Loucy (cell line): ENCODE results near the gene SVEP1.

Experiments
- H2AFZ ChIP-seq: fragments of 200-600 bp; sonication (generic); 2 replicates; pipeline ENCODE4 v1.6.0; 2016; ENCODE audit warnings: antibody characterized with exemption, mild to moderate bottlenecking, low read length, moderate library complexity
- H3F3A ChIP-seq: fragments of 200-600 bp; 2 replicates; pipeline ENCODE4 v1.6.0; 2016; ENCODE audit warnings: antibody characterized with exemption, low read depth, mild to moderate bottlenecking
- H3K27me3 ChIP-seq: fragments of 200-600 bp; sonication (generic); 2 replicates; pipeline ENCODE4 v1.6.1; 2014; ENCODE audit warnings: low read length, mild to moderate bottlenecking; ENCODE audit not compliant: insufficient read depth, poor library complexity, severe bottlenecking
- H3K36me3 ChIP-seq: fragments of 200-600 bp; sonication (generic); 2 replicates; pipeline ENCODE4 v1.6.1; 2016; ENCODE audit warnings: low read length; ENCODE audit not compliant: insufficient read depth
- H3K4me1 ChIP-seq: fragments of 200-600 bp; sonication (generic); 2 replicates; pipeline ENCODE4 v1.5.1; 2014; ENCODE audit warnings: low read length, mild to moderate bottlenecking; ENCODE audit not compliant: insufficient read depth, poor library complexity, severe bottlenecking
- H3K4me2 ChIP-seq: fragments of 200-600 bp; sonication (generic); 2 replicates; pipeline ENCODE4 v1.6.0; 2014; ENCODE audit warnings: antibody characterized with exemption, low read length, low read depth, mild to moderate bottlenecking; ENCODE audit not compliant: poor library complexity, severe bottlenecking
- H3K4me3 ChIP-seq: fragments of 200-600 bp; sonication (generic); 2 replicates; pipeline ENCODE4 v1.5.1; 2014; ENCODE audit warnings: low read length, mild to moderate bottlenecking, mixed read lengths; ENCODE audit not compliant: poor library complexity, severe bottlenecking
- H3K79me2 ChIP-seq: fragments of 200-600 bp; sonication (generic); 2 replicates; pipeline ENCODE4 v1.6.1; 2014; ENCODE audit warnings: low read length; ENCODE audit not compliant: insufficient read depth
- H3K9ac ChIP-seq: fragments of 200-600 bp; sonication (generic); 2 replicates; pipeline ENCODE4 v1.6.0; 2014; ENCODE audit warnings: mild to moderate bottlenecking, low read depth, low read length, moderate library complexity; ENCODE audit not compliant: poor library complexity, severe bottlenecking
- H3K9me2 ChIP-seq: fragments of 200-600 bp; sonication (generic); replicated peaks from 2 replicates; pipeline ENCODE4 v1.6.1; 2016; ENCODE audit warnings: low read depth, low read length, mixed read lengths
- H3K9me3 ChIP-seq: fragments of 200-600 bp; sonication (generic); 2 replicates; pipeline ENCODE4 v1.6.1; 2014; ENCODE audit warnings: mild to moderate bottlenecking, antibody characterized with exemption, low read length, low read depth; ENCODE audit not compliant: insufficient read depth
- H4K20me1 ChIP-seq: fragments of 200-600 bp; sonication (generic); 2 replicates; pipeline ENCODE4 v1.6.0; 2014; ENCODE audit warnings: antibody characterized with exemption, low read length, mild to moderate bottlenecking; ENCODE audit not compliant: insufficient read depth, poor library complexity, severe bottlenecking
- CTCF ChIP-seq: fragments of 200-600 bp; sonication (generic); conservative IDR thresholded peaks from 2 replicates; pipeline ENCODE4 v1.5.1; 2014; ENCODE audit warnings: mild to moderate bottlenecking, antibody characterized with exemption, low read length
- EZH2phosphoT487 ChIP-seq: fragments of 200-600 bp; IDR thresholded peaks from 2 replicates; pipeline ENCODE4 v1.6.1; 2018; ENCODE audit warnings: antibody characterized with exemption, mild to moderate bottlenecking, moderate library complexity, borderline replicate concordance

Gene SVEP1

GRCh38 chr9:110337727-110338126, 241.8 kb downstream of the SVEP1 start, which contains the start of gene TXNDC8:
Gene TXNDC8 (minus strand): TSS chr9:110337863.
- H3K36me3 ChIP-seq = no peaks in the 10 kb centered on the region
- H3K4me3 ChIP-seq = no peak within 1 kb of the TSS
- no peak within 1 kb of the TSS for H3K4me2 ChIP-seq
- H3K79me2 ChIP-seq = no peaks in the 10 kb centered on the region
- H3F3A ChIP-seq = no peaks in the 10 kb centered on the region
- no peaks in the 10 kb centered on the region for H4K20me1 ChIP-seq
- no peaks in the 10 kb centered on the region for H3K27me3 ChIP-seq
- H3K4me1 ChIP-seq = no peaks in the 10 kb centered on the region
- H3K9me3 ChIP-seq = no peaks in the 10 kb centered on the region
- no peaks in the 10 kb centered on the region for H3K9me2 ChIP-seq
- H2AFZ ChIP-seq = no peak within 1 kb of the TSS
- TF ChIP-seq CTCF = no peak
- H3K9ac ChIP-seq = no peak within 1 kb of the TSS

GRCh38 chr9:110336363-110336762, 243.2 kb downstream of the SVEP1 start:
- Histone ChIP-seq H2AFZ (no peak overlapping the region), H3K4me1 (no peaks in the 10 kb centered on the region), H3K4me3 (no peak overlapping the region), H3K4me2 (no peak overlapping the region), H4K20me1 (no peaks in the 10 kb centered on the region), H3K27me3 (no peaks in the 10 kb centered on the region), H3F3A (no peaks in the 10 kb centered on the region), H3K9me3 (no peaks in the 10 kb centered on the region), H3K36me3 (no peaks in the 10 kb centered on the region), H3K9ac (no peak overlapping the region), H3K9me2 (no peaks in the 10 kb centered on the region), H3K79me2 (no peaks in the 10 kb centered on the region)
- TF ChIP-seq CTCF = no peak

GRCh38 chr9:110334871-110335270, 244.7 kb downstream of the SVEP1 start:
- H3K36me3 ChIP-seq = no peaks in the 10 kb centered on the region
- no peaks in the 10 kb centered on the region for H4K20me1 ChIP-seq
- no peaks in the 10 kb centered on the region for H3F3A ChIP-seq
- H3K79me2 ChIP-seq = no peaks in the 10 kb centered on the region
- H3K4me1 ChIP-seq = no peaks in the 10 kb centered on the region
- TF ChIP-seq EZH2phosphoT487 (no peak), CTCF (no peak)
- H3K4me2 ChIP-seq = no peak overlapping the region
- H3K27me3 ChIP-seq = no peaks in the 10 kb centered on the region
- H3K4me3 ChIP-seq = no peak overlapping the region
- H2AFZ ChIP-seq = no peak overlapping the region
- no peaks in the 10 kb centered on the region for H3K9me2 ChIP-seq
- H3K9ac ChIP-seq = no peak overlapping the region
- H3K9me3 ChIP-seq = no peaks in the 10 kb centered on the region
